HFF-Myc (cell line): ENCODE results near the gene TGM2.
A peak's percentile ranks its signal among the peaks of the same experiment; 100 is the strongest.

Source experiments
- DNase-seq: peaks from one replicate; pipeline ENCODE4 v3.0.0-alpha.2; 2011; ENCODE audit warnings: low read depth; ENCODE audit errors: extremely low read depth
- H3K4me3 ChIP-seq: replicated peaks from 2 replicates; pipeline ENCODE4 v1.5.1; 2011; ENCODE audit warnings: low read depth, mild to moderate bottlenecking, control low read depth, low read length
- TF ChIP-seq, protein P1 (sequence below): IDR thresholded peaks from 2 replicates; pipeline ENCODE4 v1.5.1; 2012; ENCODE audit warnings: mild to moderate bottlenecking, low read depth, low read length, control low read depth; ENCODE audit errors: missing control alignments

The TGM2 gene

DNA sequence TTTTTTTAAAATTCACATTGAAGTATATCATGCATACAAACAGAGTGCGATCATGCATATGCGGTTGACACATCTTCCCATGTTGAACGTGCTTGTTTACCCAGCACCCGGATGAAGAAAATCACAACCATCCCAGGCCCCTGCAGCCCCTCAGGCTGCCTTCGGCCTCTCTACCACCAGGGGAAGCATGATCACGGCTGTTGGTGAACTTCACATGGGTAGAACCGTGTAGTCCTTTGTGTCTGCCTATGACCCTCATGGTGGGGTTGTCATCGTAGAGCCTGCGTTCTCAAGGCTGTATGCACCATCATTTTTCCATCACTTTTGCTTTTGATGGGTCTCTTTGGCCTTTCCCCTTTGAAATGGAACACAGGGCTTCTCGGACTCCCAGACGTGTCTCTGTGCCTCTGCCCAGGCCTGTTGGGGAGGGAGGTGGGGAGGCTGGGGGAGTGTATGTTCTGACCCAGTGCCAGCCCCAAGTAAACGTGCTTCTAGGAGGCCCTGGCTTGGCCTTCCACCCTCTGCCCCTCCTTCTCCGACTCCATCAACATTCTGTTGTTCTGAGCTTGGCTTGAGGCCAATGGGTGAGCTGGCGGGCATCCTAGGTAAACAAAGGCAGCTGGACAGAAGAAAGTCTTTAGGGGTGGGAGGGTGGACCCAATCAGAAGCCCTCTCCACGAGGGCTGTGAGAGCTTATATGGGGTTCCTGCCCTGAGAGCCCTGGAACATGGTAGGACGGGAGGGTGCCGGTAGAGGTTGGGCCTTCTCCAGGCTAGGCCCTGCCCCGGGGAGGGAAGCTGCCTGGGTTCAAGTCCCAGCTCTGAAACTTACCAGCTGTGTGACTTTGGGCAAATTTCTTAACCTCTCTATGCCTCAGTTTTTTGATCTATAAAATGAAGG is 39.7 kb downstream of the TGM2 start:
- no peak overlapping the region for H3K4me3 ChIP-seq
- DNase-seq = no peak
- TF ChIP-seq, protein P1, sequence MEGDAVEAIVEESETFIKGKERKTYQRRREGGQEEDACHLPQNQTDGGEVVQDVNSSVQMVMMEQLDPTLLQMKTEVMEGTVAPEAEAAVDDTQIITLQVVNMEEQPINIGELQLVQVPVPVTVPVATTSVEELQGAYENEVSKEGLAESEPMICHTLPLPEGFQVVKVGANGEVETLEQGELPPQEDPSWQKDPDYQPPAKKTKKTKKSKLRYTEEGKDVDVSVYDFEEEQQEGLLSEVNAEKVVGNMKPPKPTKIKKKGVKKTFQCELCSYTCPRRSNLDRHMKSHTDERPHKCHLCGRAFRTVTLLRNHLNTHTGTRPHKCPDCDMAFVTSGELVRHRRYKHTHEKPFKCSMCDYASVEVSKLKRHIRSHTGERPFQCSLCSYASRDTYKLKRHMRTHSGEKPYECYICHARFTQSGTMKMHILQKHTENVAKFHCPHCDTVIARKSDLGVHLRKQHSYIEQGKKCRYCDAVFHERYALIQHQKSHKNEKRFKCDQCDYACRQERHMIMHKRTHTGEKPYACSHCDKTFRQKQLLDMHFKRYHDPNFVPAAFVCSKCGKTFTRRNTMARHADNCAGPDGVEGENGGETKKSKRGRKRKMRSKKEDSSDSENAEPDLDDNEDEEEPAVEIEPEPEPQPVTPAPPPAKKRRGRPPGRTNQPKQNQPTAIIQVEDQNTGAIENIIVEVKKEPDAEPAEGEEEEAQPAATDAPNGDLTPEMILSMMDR = peak; percentile 17

DNA sequence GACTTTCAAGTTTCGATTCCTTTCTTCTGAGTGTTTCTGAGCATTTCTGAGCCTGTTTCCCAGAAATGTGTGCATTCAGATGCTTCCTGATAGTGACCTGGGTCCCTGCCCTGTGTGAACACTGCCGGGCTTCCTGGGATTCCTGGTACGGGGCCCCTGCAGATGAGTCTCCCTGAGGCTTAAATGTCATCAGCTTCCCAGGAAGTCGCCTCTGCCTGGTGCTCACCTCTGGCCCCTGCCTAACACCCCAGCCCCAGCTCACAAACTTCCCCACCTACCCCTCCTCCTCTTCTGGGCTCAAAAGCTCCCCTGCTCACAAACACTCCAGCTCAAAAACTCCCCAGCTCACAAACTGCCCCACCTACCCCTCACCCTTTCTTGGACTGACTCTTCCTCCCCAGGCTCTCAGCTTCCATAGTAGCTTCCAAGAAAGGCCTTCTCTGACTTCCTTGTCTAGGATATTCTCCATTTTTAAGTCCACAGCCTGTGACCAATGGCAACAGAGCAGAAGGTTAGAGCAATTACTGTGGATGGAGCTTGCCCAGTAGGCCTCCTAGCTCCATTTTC is 42.0 kb downstream of the TGM2 start:
- TF ChIP-seq, protein P1 = no peak
- no peak for DNase-seq
- no peak overlapping the region for H3K4me3 ChIP-seq

DNA sequence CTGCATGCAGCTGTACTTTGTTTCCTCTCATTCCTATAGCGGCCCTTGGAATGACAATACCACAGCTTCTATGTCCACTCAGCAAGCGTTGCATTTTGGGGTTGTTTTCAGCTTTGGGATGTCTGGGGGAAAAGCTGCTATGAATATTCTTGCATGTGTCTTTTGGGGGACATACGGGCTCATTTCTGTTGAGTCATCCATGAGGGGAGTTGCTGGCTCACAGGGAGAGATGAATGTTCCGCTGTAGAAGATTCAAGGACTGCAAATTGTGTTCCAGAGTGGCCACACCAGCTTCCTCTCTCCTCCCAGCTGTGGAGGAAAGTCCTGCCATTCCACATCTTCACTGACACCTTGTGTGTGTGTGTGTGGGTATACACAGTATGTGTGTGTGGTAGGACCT is 43.3 kb downstream of the TGM2 start:
- no peak for DNase-seq
- TF ChIP-seq, protein P1 = no peak
- H3K4me3 ChIP-seq = no peak overlapping the region

DNA sequence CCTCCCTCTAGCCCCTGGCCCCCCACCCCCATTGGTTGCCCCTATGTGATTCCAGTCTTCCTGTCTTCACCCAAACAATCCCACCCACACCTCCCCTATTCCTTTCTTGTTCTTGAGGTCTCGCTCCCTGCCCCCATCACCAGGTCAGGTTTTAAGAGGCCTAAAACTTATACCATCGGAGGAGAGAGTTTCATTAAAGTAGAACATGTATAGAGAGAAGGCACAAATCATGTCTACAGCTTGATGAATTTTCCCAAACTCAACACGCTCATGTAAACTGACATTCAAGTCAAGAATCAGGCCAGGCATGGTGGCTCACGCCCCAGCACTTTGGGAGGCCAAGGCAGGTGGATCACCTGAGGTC is 44.5 kb downstream of the TGM2 start:
- TF ChIP-seq, protein P1 = no peak
- DNase-seq = no peak

DNA sequence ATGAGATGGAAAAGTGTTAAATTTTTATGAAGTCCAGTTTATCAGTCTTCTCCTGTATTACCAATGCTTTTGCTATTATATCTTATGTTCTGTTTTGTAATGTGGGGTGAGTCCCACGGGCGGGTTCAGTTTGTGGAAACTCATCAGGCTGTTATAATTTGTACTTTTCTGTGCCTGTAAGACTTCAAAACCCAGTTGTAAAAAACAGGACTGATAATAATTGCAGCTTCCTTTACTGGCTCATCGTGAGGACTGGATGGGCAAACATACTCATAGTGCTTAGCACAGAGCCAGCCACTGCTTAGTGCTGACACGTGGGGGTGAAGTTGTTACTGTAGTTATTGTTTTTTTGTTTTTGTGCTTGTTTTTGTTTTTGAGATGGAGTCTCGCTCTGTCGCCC is 45.6 kb downstream of the TGM2 start:
- no peak for DNase-seq
- H3K4me3 ChIP-seq = no peak overlapping the region

More for the DNA sequence above, 44.5 kb downstream of the TGM2 start:
- H3K4me3 ChIP-seq = no peak overlapping the region

DNA sequence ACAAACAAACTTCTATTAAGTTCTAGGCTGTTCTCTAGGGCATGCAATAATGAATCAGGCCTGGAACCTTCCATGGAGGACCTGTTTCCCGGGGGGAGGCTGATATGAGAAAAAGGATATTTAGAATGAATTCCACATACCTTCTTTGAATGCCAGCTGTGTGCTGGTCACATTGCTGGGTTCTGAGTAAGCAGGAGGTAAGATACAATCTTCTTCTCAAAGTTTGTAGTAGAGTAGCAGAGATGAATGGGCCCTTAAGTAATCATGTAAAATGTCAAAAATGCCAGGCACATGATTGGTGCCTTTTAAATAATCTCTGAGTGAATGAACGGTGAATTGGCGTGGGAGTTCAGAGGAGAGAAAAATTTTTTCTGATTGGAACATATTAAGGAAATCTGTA is 47.4 kb downstream of the TGM2 start:
- no peak for DNase-seq
- TF ChIP-seq, protein P1 = no peak
- no peak overlapping the region for H3K4me3 ChIP-seq

More for the DNA sequence above, 45.6 kb downstream of the TGM2 start:
- TF ChIP-seq, protein P1 = no peak
